ENCODE data around the gene RBM27. TPM values are rescaled to one million over a fixed set of nuclear protein-coding genes. Genes with fewer than 3 reads are reported as not detected.
"Not testable (repeated sequence)": the region's sequence is repeated elsewhere in the genome, so short reads cannot be mapped to it uniquely, and the experiment has no call there.

RBM27 gene
- total and polyA plus RNA-seq, 9 donors, result 10.9 to 28.8 (median 23.4) TPM

- whole genome bisulfite sequencing, 3 donors, result 72 to 83% (median 73%) methylated on average over 1 of the region's 1 CpG
- intact Hi-C loops (cut with DNase I), result no loop called here
- no peaks in the 10 kb centered on the region for H3K27me3 ChIP-seq
- no peak overlapping the region for H3K4me3 ChIP-seq
- H3K9me3 ChIP-seq, result no peaks in the 10 kb centered on the region
- TF ChIP-seq CTCF (IDR thresholded peaks at IDR 0.05) (no peak), EP300 (IDR thresholded peaks at IDR 0.05) (no peak), POLR2A (IDR thresholded peaks at IDR 0.05) (no peak)
- H3K36me3 ChIP-seq, result no peaks in the 10 kb centered on the region
- no peaks in the 10 kb centered on the region for H3K4me1 ChIP-seq (ENCODE audit: insufficient read depth)
- DNase-seq, result no peak
- no peak overlapping the region for H3K27ac ChIP-seq
Measured at GRCh38 chr5:146165460-146165859, 37.9 kb upstream of the RBM27 start.

- 79 to 87% (median 82%) methylated on average over 1 of the region's 1 CpG for WGBS, 3 donors
- no peaks in the 10 kb centered on the region for H3K9me3 ChIP-seq
- no peak for DNase-seq
- no peak overlapping the region for H3K4me3 ChIP-seq
- TF ChIP-seq CTCF (IDR thresholded peaks at IDR 0.05) (no peak), POLR2A (IDR thresholded peaks at IDR 0.05) (no peak), EP300 (IDR thresholded peaks at IDR 0.05) (no peak)
- no peaks in the 10 kb centered on the region for H3K27me3 ChIP-seq
- H3K27ac ChIP-seq, result no peak overlapping the region
- H3K36me3 ChIP-seq, result no peaks in the 10 kb centered on the region
- no peaks in the 10 kb centered on the region for H3K4me1 ChIP-seq (ENCODE audit: insufficient read depth)
- intact Hi-C loops (cut with DNase I), result no loop called here
Measured at GRCh38 chr5:146165903-146166302, 37.5 kb upstream of the RBM27 start.

- no peaks in the 10 kb centered on the region for H3K36me3 ChIP-seq
- no peak overlapping the region for H3K27ac ChIP-seq
Measured at GRCh38 chr5:146169076-146169475, 34.3 kb upstream of the RBM27 start.

GRCh38 chr5:146173049-146173448 is 30.4 kb upstream of the RBM27 start:
- H3K4me1 ChIP-seq (ENCODE audit: insufficient read depth); H3K9me3 ChIP-seq; H3K4me3 ChIP-seq; H3K27ac ChIP-seq; DNase-seq; H3K36me3 ChIP-seq; intact Hi-C loops (cut with DNase I); H3K27me3 ChIP-seq: not testable (repeated sequence)
- WGBS, 3 donors, result 84 to 97% (median 88%) methylated on average over 8 of the region's 8 CpGs

More at GRCh38 chr5:146169076-146169475, 34.3 kb upstream of the RBM27 start:
- H3K9me3 ChIP-seq, result no peaks in the 10 kb centered on the region
- intact Hi-C loops (cut with DNase I), result no loop called here
- no peak for DNase-seq
- no peaks in the 10 kb centered on the region for H3K4me1 ChIP-seq (ENCODE audit: insufficient read depth)
- no peak overlapping the region for H3K4me3 ChIP-seq
- H3K27me3 ChIP-seq, result no peaks in the 10 kb centered on the region
- TF ChIP-seq POLR2A (IDR thresholded peaks at IDR 0.05) (no peak), CTCF (IDR thresholded peaks at IDR 0.05) (no peak), EP300 (IDR thresholded peaks at IDR 0.05) (no peak)

- no peaks in the 10 kb centered on the region for H3K36me3 ChIP-seq
- WGBS, 3 donors, result 95 to 97% (median 96%) methylated on average over 3 of the region's 3 CpGs
Measured at GRCh38 chr5:146173597-146173996, 29.8 kb upstream of the RBM27 start.

More at GRCh38 chr5:146173597-146173996, 29.8 kb upstream of the RBM27 start:
- intact Hi-C loops (cut with DNase I), result no loop called here
- Histone ChIP-seq H3K27ac (no peak overlapping the region), H3K9me3 (no peaks in the 10 kb centered on the region), H3K27me3 (no peaks in the 10 kb centered on the region), H3K4me3 (no peak overlapping the region), H3K4me1 (ENCODE audit: insufficient read depth) (no peaks in the 10 kb centered on the region)
- DNase-seq, result no peak
- TF ChIP-seq CTCF (IDR thresholded peaks at IDR 0.05) (no peak), POLR2A (IDR thresholded peaks at IDR 0.05) (no peak), EP300 (IDR thresholded peaks at IDR 0.05) (no peak)
